HG03469 (cell line): ENCODE data around the gene BIRC5.

Experiments used
- ATAC-seq: cut with Tn5 transposase; IDR thresholded peaks from one replicate; pipeline ENCODE4 v1.9.1; 2021; ENCODE audit warnings: mild to moderate bottlenecking, moderate library complexity, moderate number of reproducible peaks; ENCODE audit not compliant: unreplicated experiment

The BIRC5 gene

GRCh38 chr17:78255029-78255656 is 41.1 kb downstream of the BIRC5 start:
- no peak for ATAC-seq

GRCh38 chr17:78255953-78256706 is 42.1 kb downstream of the BIRC5 start:
- ATAC-seq = no peak

GRCh38 chr17:78256707-78257591 is 42.9 kb downstream of the BIRC5 start:
- no peak for ATAC-seq

GRCh38 chr17:78257810-78258322 is 43.8 kb downstream of the BIRC5 start:
- no peak for ATAC-seq

- ATAC-seq = no peak
Measured at GRCh38 chr17:78258323-78259191, 44.5 kb downstream of the BIRC5 start.

GRCh38 chr17:78259192-78259554 is 45.1 kb downstream of the BIRC5 start:
- no peak for ATAC-seq

- ATAC-seq = no peak
Measured at GRCh38 chr17:78263063-78263735, 49.1 kb downstream of the BIRC5 start.

GRCh38 chr17:78263736-78264340 is 49.8 kb downstream of the BIRC5 start:
- ATAC-seq = no peak

- ATAC-seq = no peak
Measured at GRCh38 chr17:78264590-78264989, 50.5 kb downstream of the BIRC5 start.

GRCh38 chr17:78265121-78265520 is 51.1 kb downstream of the BIRC5 start:
- ATAC-seq = no peak

GRCh38 chr17:78266231-78266631 is 52.2 kb downstream of the BIRC5 start:
- no peak for ATAC-seq

- no peak for ATAC-seq
Measured at GRCh38 chr17:78266771-78267170, 52.7 kb downstream of the BIRC5 start.

GRCh38 chr17:78267253-78268073 is 53.4 kb downstream of the BIRC5 start:
- ATAC-seq = no peak

- no peak for ATAC-seq
Measured at GRCh38 chr17:78268191-78268874, 54.3 kb downstream of the BIRC5 start.

GRCh38 chr17:78268951-78269905 is 55.2 kb downstream of the BIRC5 start:
- ATAC-seq = no peak

- no peak for ATAC-seq
Measured at GRCh38 chr17:78269955-78270381, 55.9 kb downstream of the BIRC5 start.
